IMR-90 (cell line): ENCODE measurements around the gene LPIN1. TPM values are rescaled to one million over a fixed set of nuclear protein-coding genes. Genes with fewer than 3 reads are reported as not detected.

Source experiments
- ATAC-seq: fragments of 200-7000 bp; cut with Tn5 transposase; 2 replicates; pipeline ENCODE4 v1.9.1; 2020; ENCODE audit warnings: low read depth, mild to moderate bottlenecking, moderate library complexity
- BruUV-seq: library from RNA; stranded (reverse); fragments of 400-500 nt; replicated peaks from 2 replicates; lab custom pipeline; 2021; lab: Mats Ljungman, UMichigan
- CTCF ChIA-PET: fragments of 300-600 bp; formaldehyde crosslinking; extraction: SDS; loops from one replicate; lab custom pipeline; 2021; ENCODE audit warnings: antibody characterized with exemption; lab: Yijun Ruan, JAX
- POLR2A ChIA-PET: fragments of 300-600 bp; sonication (Branson Sonifier 250); formaldehyde crosslinking; loops from one replicate; lab custom pipeline; 2022; ENCODE audit warnings: antibody characterized with exemption; ENCODE audit not compliant: unreplicated experiment; lab: Charles Lee
- DNase-seq: peaks from one replicate; pipeline ENCODE4 v3.0.0; 2013
- H2AFZ ChIP-seq: replicated peaks from 2 replicates; pipeline ENCODE3; 2013; ENCODE audit warnings: low read length, mild to moderate bottlenecking; ENCODE audit not compliant: poor library complexity
- H2AK5ac ChIP-seq: 2 replicates; pipeline ENCODE4 v1.6.1; 2013; ENCODE audit warnings: low read depth, low read length, inconsistent platforms
- H2AK9ac ChIP-seq: replicated peaks from 2 replicates; pipeline ENCODE3; 2013; ENCODE audit warnings: mild to moderate bottlenecking, low read depth, low read length, moderate library complexity; ENCODE audit not compliant: poor library complexity
- H2BK120ac ChIP-seq: 2 replicates; pipeline ENCODE4 v1.6.1; 2013; ENCODE audit warnings: low read depth, low read length, inconsistent platforms
- H2BK15ac ChIP-seq: 3 replicates; pipeline ENCODE4 v1.6.1; 2013; ENCODE audit warnings: low read depth, low read length, inconsistent platforms
- H2BK20ac ChIP-seq: 2 replicates; pipeline ENCODE4 v1.6.1; 2013; ENCODE audit warnings: low read depth, mild to moderate bottlenecking, inconsistent platforms, low read length, moderate library complexity
- H2BK5ac ChIP-seq: 2 replicates; pipeline ENCODE4 v1.6.1; 2013; ENCODE audit warnings: mild to moderate bottlenecking, low read depth, low read length, inconsistent platforms; ENCODE audit not compliant: poor library complexity, severe bottlenecking
- H3K14ac ChIP-seq: replicated peaks from 2 replicates; pipeline ENCODE4 v1.6.1; 2013; ENCODE audit warnings: low read depth, low read length, inconsistent platforms
- H3K18ac ChIP-seq: 2 replicates; pipeline ENCODE4 v1.6.1; 2013; ENCODE audit warnings: low read depth, low read length, control low read depth
- H3K23ac ChIP-seq: 2 replicates; pipeline ENCODE4 v1.6.1; 2013; ENCODE audit warnings: low read depth, low read length, inconsistent platforms
- H3K27ac ChIP-seq: 2 replicates; pipeline ENCODE4 v1.5.1; 2013; ENCODE audit warnings: mild to moderate bottlenecking, control low read depth, low read length; ENCODE audit not compliant: insufficient read depth
- H3K27me3 ChIP-seq: 2 replicates; pipeline ENCODE4 v1.6.1; 2013; ENCODE audit warnings: low read length; ENCODE audit not compliant: control insufficient read depth, insufficient read depth
- H3K36me3 ChIP-seq: 2 replicates; pipeline ENCODE4 v1.6.1; 2013; ENCODE audit warnings: low read length, mixed read lengths; ENCODE audit not compliant: control insufficient read depth, insufficient read depth
- H3K4ac ChIP-seq: 2 replicates; pipeline ENCODE4 v1.6.1; 2013; ENCODE audit warnings: low read depth, low read length, inconsistent platforms
- H3K4me1 ChIP-seq: 2 replicates; pipeline ENCODE4 v1.6.1; 2013; ENCODE audit warnings: low read length, mixed read lengths; ENCODE audit not compliant: control insufficient read depth, insufficient read depth
- H3K4me2 ChIP-seq: 2 replicates; pipeline ENCODE4 v1.6.1; 2013; ENCODE audit warnings: low read depth, mild to moderate bottlenecking, control low read depth, low read length, moderate library complexity
- H3K4me3 ChIP-seq: 2 replicates; pipeline ENCODE4 v1.5.1; 2013; ENCODE audit warnings: low read depth, mild to moderate bottlenecking, control low read depth, low read length, moderate library complexity; ENCODE audit not compliant: insufficient read depth
- H3K56ac ChIP-seq: 2 replicates; pipeline ENCODE4 v1.6.1; 2013; ENCODE audit warnings: low read length, inconsistent platforms; ENCODE audit not compliant: insufficient read depth; ENCODE audit errors: extremely low read depth
- H3K79me1 ChIP-seq, 2 experiments: 2 replicates each; pipeline ENCODE4 v1.6.1; 2013; ENCODE audit warnings: low read length in 2 of 2, inconsistent platforms in 1 of 2, low read depth in 1 of 2
- H3K9ac ChIP-seq: 2 replicates; pipeline ENCODE4 v1.6.1; 2013; ENCODE audit warnings: low read depth, low read length, control low read depth
- H3K9me1 ChIP-seq: 2 replicates; pipeline ENCODE4 v1.6.1; 2013; ENCODE audit warnings: low read length, inconsistent platforms; ENCODE audit not compliant: insufficient read depth
- H3K9me3 ChIP-seq: 2 replicates; pipeline ENCODE4 v1.6.1; 2013; ENCODE audit warnings: low read length; ENCODE audit not compliant: control insufficient read depth, insufficient read depth
- H4K20me1 ChIP-seq: 2 replicates; pipeline ENCODE4 v1.6.1; 2013; ENCODE audit warnings: low read length, inconsistent platforms; ENCODE audit not compliant: insufficient read depth
- H4K5ac ChIP-seq: 2 replicates; pipeline ENCODE4 v1.6.1; 2013; ENCODE audit warnings: mild to moderate bottlenecking, low read depth, low read length, control low read depth
- H4K8ac ChIP-seq, 2 experiments: 2 replicates each; pipeline ENCODE4 v1.6.1; 2013; ENCODE audit warnings: low read depth in 2 of 2, low read length in 2 of 2, control low read depth in 1 of 2, inconsistent platforms in 1 of 2
- H4K91ac ChIP-seq: 2 replicates; pipeline ENCODE4 v1.6.1; 2013; ENCODE audit warnings: low read depth, low read length, inconsistent platforms; ENCODE audit not compliant: insufficient read depth
- RAD21 ChIP-seq: IDR thresholded peaks from 2 replicates; pipeline ENCODE4 v1.6.1; 2012; ENCODE audit warnings: low read length, improper control_type of control experiment
- RCOR1 ChIP-seq: IDR thresholded peaks from 2 replicates; pipeline ENCODE4 v1.6.1; 2012; ENCODE audit warnings: mild to moderate bottlenecking, low read length, improper control_type of control experiment; ENCODE audit not compliant: insufficient replicate concordance
- WGBS, 2 experiments: methylation state at CpG; one replicate each; pipeline versions ENCODE4 v1.1.5 to v1.1.7; 2013; ENCODE audit warnings: missing lambda C conversion rate in 2 of 2; ENCODE audit not compliant: insufficient read length in 1 of 2; ENCODE audit errors: extremely low coverage in 2 of 2; 5-methylcytosine and 5-hydroxymethylcytosine counted together
- dilution Hi-C: fragments of 300-500 bp; cut with HindIII; formaldehyde crosslinking; loops from one replicate; pipeline ENCODE4 v1.14.3; 2018; ENCODE audit warnings: low sequenced_read_pairs; ENCODE audit not compliant: unreplicated experiment
- in situ Hi-C: fragments of 300-500 bp; cut with MboI; formaldehyde crosslinking; loops from 3 replicates; pipeline ENCODE4 v1.14.3; 2019; ENCODE audit warnings: low sequenced_read_pairs, inconsistent platforms, mixed read lengths
- intact Hi-C: fragments of 100-400 bp; cut with micrococcal nuclease; formaldehyde crosslinking; loops from 2 replicates; pipeline ENCODE4 v1.10.0; 2022
- polyA plus RNA-seq, 3 experiments: library from polyadenylated mRNA; depleted of rRNA; stranded (reverse); fragments of >200 nt; gene quantifications; 2 replicates each; pipeline ENCODE4 v1.2.3, GENCODE V29; 2012; ENCODE audit warnings: low replicate concordance in 1 of 3
- total RNA-seq: library from RNA; depleted of rRNA; stranded (reverse); fragments of >200 nt; gene quantifications from 2 replicates; pipeline ENCODE4 v1.2.3, GENCODE V29; 2012

LPIN1 gene
- total and polyA plus RNA-seq, 2 of the 4 experiments (the other 2 are of a cell fraction) = 21.3 to 25.1 TPM

GRCh38 chr2:11863103-11863502, 116.7 kb downstream of the LPIN1 start:
- Histone ChIP-seq H3K27ac (no peak overlapping the region), H2BK120ac (peak overlapping the region; percentile 81), H4K91ac (peak overlapping the region; percentile 74; the same call in 1 of the 2 replicates), H4K5ac (no peak overlapping the region; the same call in 1 of the 2 replicates), H3K4me1 (peaks cover 2% of the 10 kb centered on the region; the same call in 1 of the 2 replicates), H4K20me1 (no peaks in the 10 kb centered on the region), H3K23ac (no peak overlapping the region), H2BK15ac (peak overlapping the region; percentile 77; the same call in 1 of the 3 replicates), H3K14ac (peak overlapping the region; percentile 72; the same call in 1 of the 2 replicates), H3K4me3 (no peak overlapping the region), H2AK5ac (peak overlapping the region; percentile 83; the same call in 1 of the 2 replicates), H3K4ac (peak overlapping the region; percentile 76; the same call in 1 of the 2 replicates), H3K56ac (no peak overlapping the region), H2AFZ (no peak overlapping the region), H2BK5ac (no peak overlapping the region), H3K27me3 (no peaks in the 10 kb centered on the region; the same call in 1 of the 2 replicates), H3K9me1 (no peaks in the 10 kb centered on the region), H3K9ac (no peak overlapping the region), H3K9me3 (peaks cover 11% of the 10 kb centered on the region; the same call in 1 of the 2 replicates), H3K36me3 (no peaks in the 10 kb centered on the region), H4K8ac (peak overlapping the region in 1 of 2 experiments; percentile 85; a peak in 1 of 4 replicates), H3K79me1 (no peaks in the 10 kb centered on the region), H2AK9ac (no peak overlapping the region), H3K4me2 (no peak overlapping the region), H3K18ac (no peak overlapping the region), H2BK20ac (peak overlapping the region; percentile 81; the same call in 1 of the 2 replicates)
- CTCF ChIA-PET = interaction anchor here (0.5 to 1.3 kb wide), 2 partner anchors 579 to 1144 kb away, joined by 3 to 4 read pairs; no protein-coding TSS in a partner anchor
- in situ Hi-C loops (loop anchor here (10.0 kb wide), 1 partner anchor 852 kb away; the partner anchor contains the start of gene TRIB2), dilution Hi-C loops (no loop called here), intact Hi-C loops (loop anchor here (1.0 to 5.0 kb wide), 7 partner anchors 188 to 1144 kb away; no protein-coding TSS in a partner anchor)
- ATAC-seq (no peak), DNase-seq (no peak)
- POLR2A ChIA-PET = no interaction called here
- TF ChIP-seq RAD21 = no peak
- TF ChIP-seq RCOR1 = no peak
- BruUV-seq = no TSS peak
- WGBS, 2 experiments = no CpG with 5 or more reads among the region's 7 CpGs
